WTC11 (cell line): ENCODE results near the gene AXL. TPM values are rescaled to one million over a fixed set of nuclear protein-coding genes. Genes with fewer than 3 reads are reported as not detected.

Experiments
- ATAC-seq: fragments of 200-7000 bp; cut with Tn5 transposase; 2 replicates; pipeline ENCODE4 v1.10.0; 2021; ENCODE audit warnings: mild to moderate bottlenecking, moderate library complexity
- CTCF ChIA-PET: fragments of 300-600 bp; sonication (Branson Sonifier 250); formaldehyde crosslinking; loops from one replicate; lab custom pipeline; 2021; ENCODE audit warnings: antibody characterized with exemption; lab: Charles Lee
- POLR2A ChIA-PET: fragments of 350-600 bp; sonication (Branson Sonifier 250); formaldehyde crosslinking; loops from one replicate; lab custom pipeline; 2021; ENCODE audit warnings: antibody characterized with exemption; lab: Charles Lee
- DNase-seq: peaks from one replicate; pipeline ENCODE4 v3.0.0; 2021; ENCODE audit warnings: low spot score
- H3K27ac Mint-ChIP-seq: 2 replicates; pipeline ENCODE4 v1.8.0; 2021; ENCODE audit warnings: mixed read lengths
- H3K27me3 Mint-ChIP-seq: 2 replicates; pipeline ENCODE4 v1.8.0; 2021; ENCODE audit warnings: low read depth, mild to moderate bottlenecking, moderate library complexity, mixed read lengths
- H3K36me3 Mint-ChIP-seq: 2 replicates; pipeline ENCODE4 v1.8.0; 2021; ENCODE audit warnings: mixed read lengths
- H3K4me1 Mint-ChIP-seq: 2 replicates; pipeline ENCODE4 v1.8.0; 2022; ENCODE audit warnings: mixed read lengths
- H3K4me3 Mint-ChIP-seq: 2 replicates; pipeline ENCODE4 v1.8.0; 2021; ENCODE audit warnings: mild to moderate bottlenecking, moderate library complexity, mixed read lengths
- H3K9me3 Mint-ChIP-seq: 2 replicates; pipeline ENCODE4 v1.8.0; 2021; ENCODE audit warnings: mixed read lengths
- ARID4B ChIP-seq: sonication (generic); formaldehyde crosslinking; IDR thresholded peaks from 2 replicates; pipeline ENCODE4 v1.8.0; 2023; ENCODE audit warnings: missing genetic modification reagents, mild to moderate bottlenecking, borderline replicate concordance
- ATF6 ChIP-seq: sonication (generic); formaldehyde crosslinking; IDR thresholded peaks from 2 replicates; pipeline ENCODE4 v1.8.1; 2023; ENCODE audit warnings: mild to moderate bottlenecking, missing genetic modification reagents
- E2F1 ChIP-seq: sonication (generic); formaldehyde crosslinking; IDR thresholded peaks from 2 replicates; pipeline ENCODE4 v1.8.0; 2022; ENCODE audit warnings: mild to moderate bottlenecking, missing genetic modification reagents
- GABPB1 ChIP-seq: sonication (generic); formaldehyde crosslinking; IDR thresholded peaks from 2 replicates; pipeline ENCODE4 v1.8.1; 2023; ENCODE audit warnings: mild to moderate bottlenecking, missing genetic modification reagents
- MYBL2 ChIP-seq: sonication (generic); formaldehyde crosslinking; IDR thresholded peaks from 2 replicates; pipeline ENCODE4 v1.8.1; 2023; ENCODE audit warnings: mild to moderate bottlenecking, moderate library complexity, missing genetic modification reagents
- NFATC4 ChIP-seq: fragments of 250-450 bp; sonication (Bioruptor Pico); IDR thresholded peaks from 2 replicates; pipeline ENCODE4 v1.9.0; 2021; ENCODE audit warnings: mild to moderate bottlenecking
- NFE2L1 ChIP-seq: sonication (generic); formaldehyde crosslinking; IDR thresholded peaks from 2 replicates; pipeline ENCODE4 v1.8.1; 2023; ENCODE audit warnings: missing genetic modification reagents
- PRRX2 ChIP-seq: fragments of 250-450 bp; sonication (Bioruptor Pico); IDR thresholded peaks from 2 replicates; pipeline ENCODE4 v1.8.0; 2021; ENCODE audit warnings: mild to moderate bottlenecking
- SMAD3 ChIP-seq: sonication (generic); formaldehyde crosslinking; IDR thresholded peaks from 2 replicates; pipeline ENCODE4 v1.8.0; 2022; ENCODE audit warnings: missing genetic modification reagents, mild to moderate bottlenecking, borderline replicate concordance
- TCF7 ChIP-seq: sonication (generic); formaldehyde crosslinking; IDR thresholded peaks from 2 replicates; pipeline ENCODE4 v1.8.0; 2022; ENCODE audit warnings: mild to moderate bottlenecking, low read depth, missing genetic modification reagents, moderate library complexity
- ZBTB43 ChIP-seq: sonication (generic); formaldehyde crosslinking; IDR thresholded peaks from 2 replicates; pipeline ENCODE4 v1.8.1; 2023; ENCODE audit warnings: mild to moderate bottlenecking, missing genetic modification reagents
- ZNF138 ChIP-seq: sonication (generic); formaldehyde crosslinking; conservative IDR thresholded peaks from 2 replicates; pipeline ENCODE4 v1.8.1; 2022; ENCODE audit warnings: mild to moderate bottlenecking, moderate library complexity, missing genetic modification reagents
- ZNF396 ChIP-seq: fragments of 250-450 bp; sonication (Bioruptor Pico); IDR thresholded peaks from 2 replicates; pipeline ENCODE4 v1.8.0; 2021; ENCODE audit warnings: mild to moderate bottlenecking, moderate library complexity, borderline replicate concordance
- total RNA-seq: library from RNA; stranded (reverse); gene quantifications from 3 replicates; pipeline ENCODE4 v1.2.3, GENCODE V29; 2021

AXL gene
- total RNA-seq, 1 experiment from 2014 or later, result 25.0 TPM

GRCh38 chr19:41261474-41262190 is 42.6 kb downstream of the AXL start:
- Mint-ChIP-seq H3K27ac (peak overlapping the region; percentile 99), H3K4me3 (peak overlapping the region; percentile 95), H3K27me3 (no peaks in the 10 kb centered on the region; the same call in 1 of the 2 replicates), H3K4me1 (peaks cover 19% of the 10 kb centered on the region), H3K36me3 (peaks cover 22% of the 10 kb centered on the region), H3K9me3 (no peaks in the 10 kb centered on the region)
- CTCF ChIA-PET, result interaction anchor here (0.5 to 5.7 kb wide), 12 partner anchors 12 to 302 kb away, joined by 3 to 95 read pairs (median 8); partner anchors contain the start of genes AXL and B9D2
- DNase-seq, result no peak
- POLR2A ChIA-PET, result interaction anchor here (0.6 to 2.5 kb wide), 4 partner anchors 9 to 57 kb away, joined by 3 to 12 read pairs (median 4); no protein-coding TSS in a partner anchor
- ATAC-seq, result no peak
- TF ChIP-seq E2F1 (CRISPR knock-in tag) (no peak), PRRX2 (CRISPR knock-in tag) (no peak), ZNF396 (CRISPR knock-in tag) (no peak), ATF6 (CRISPR knock-in tag) (no peak), TCF7 (CRISPR knock-in tag) (no peak), ZBTB43 (CRISPR knock-in tag) (no peak)

- Mint-ChIP-seq H3K9me3 (no peaks in the 10 kb centered on the region), H3K4me1 (peaks cover 27% of the 10 kb centered on the region), H3K36me3 (peaks cover 23% of the 10 kb centered on the region), H3K27me3 (no peaks in the 10 kb centered on the region; the same call in 1 of the 2 replicates), H3K27ac (peak overlapping the region; percentile 99), H3K4me3 (peak overlapping the region; percentile 95)
- ATAC-seq (peak; percentile 2), DNase-seq (peak; percentile 55)
- no peak for TF ChIP-seq ZNF138 (CRISPR knock-in tag)
- TF ChIP-seq SMAD3, result no peak
- TF ChIP-seq MYBL2, result no peak
- TF ChIP-seq NFATC4 (CRISPR knock-in tag), result no peak
- 0 out of 2 replicates have a peak, but pooled peaks have one; percentile 48 for TF ChIP-seq NFE2L1 (CRISPR knock-in tag)
- 0 out of 2 replicates have a peak, but pooled peaks have one; percentile 22 for TF ChIP-seq ARID4B (CRISPR knock-in tag)
- peak; percentile 10; the same call in 1 of the 2 replicates for TF ChIP-seq GABPB1
- POLR2A ChIA-PET, result interaction anchor here (0.6 to 3.2 kb wide), 13 partner anchors 14 to 1337 kb away, joined by 3 to 24 read pairs (median 4); partner anchors contain the start of genes ACTMAP and AXL
- CTCF ChIA-PET, result interaction anchor here (0.6 to 5.7 kb wide), 27 partner anchors 14 to 444 kb away, joined by 3 to 95 read pairs (median 4); partner anchors contain the start of genes AXL and CYP2S1
Measured at GRCh38 chr19:41263042-41263849, 44.2 kb downstream of the AXL start.
